ENCODE measurements around the gene DTX2.
A peak's percentile ranks its signal among the peaks of the same experiment; 100 is the strongest.
"Not testable (repeated sequence)": the region's sequence is repeated elsewhere in the genome, so short reads cannot be mapped to it uniquely, and the experiment has no call there.

DTX2 gene

GRCh38 chr7:76471556-76472221 is 10.2 kb downstream of the DTX2 start:
- H3K4me3 ChIP-seq (ENCODE audit: low read depth, low read length); H3K79me2 ChIP-seq (ENCODE audit: control insufficient read depth, insufficient read depth, low read length, poor library complexity); H3K14ac ChIP-seq (ENCODE audit: low read length); H2BK12ac ChIP-seq (ENCODE audit: low read length); H4K12ac ChIP-seq (ENCODE audit: low read depth, low read length); H3K4me2 ChIP-seq (ENCODE audit: low read length); H4K91ac ChIP-seq (ENCODE audit: low read depth, low read length); H2AFZ ChIP-seq (ENCODE audit: insufficient read depth, low read length, poor library complexity); H3K4ac ChIP-seq (ENCODE audit: low read depth, low read length); H2BK120ac ChIP-seq (ENCODE audit: insufficient read depth, low read length, poor library complexity); H3K18ac ChIP-seq (ENCODE audit: low read length); H3K23ac ChIP-seq (ENCODE audit: low read length); H3K9ac ChIP-seq (ENCODE audit: low read length); H3K27me3 ChIP-seq (ENCODE audit: insufficient read depth, low read length); H3K9me3 ChIP-seq (ENCODE audit: insufficient read depth, low read depth, low read length); H2AK5ac ChIP-seq (ENCODE audit: low read length); H4K8ac ChIP-seq (ENCODE audit: low read depth, low read length); H3K27ac ChIP-seq (ENCODE audit: low read depth, low read length); H3K4me1 ChIP-seq (ENCODE audit: control insufficient read depth in 1 of 2, insufficient read depth in 2 of 2, low read length in 2 of 2); H3K36me3 ChIP-seq (ENCODE audit: control insufficient read depth in 1 of 2, insufficient read depth in 2 of 2, low read length in 2 of 2); H3K79me1 ChIP-seq (ENCODE audit: low read length); H2BK5ac ChIP-seq (ENCODE audit: low read depth, low read length, poor library complexity): not testable (repeated sequence)
- peak in 1 of 2 donors; percentile 3 for DNase-seq
- WGBS (ENCODE audit: extremely low coverage, insufficient coverage, insufficient read length): no CpG with 5 or more reads among the region's 10 CpGs

GRCh38 chr7:76473097-76473496 is 11.6 kb downstream of the DTX2 start:
- H3K27me3 ChIP-seq (ENCODE audit: insufficient read depth, low read length); H2BK5ac ChIP-seq (ENCODE audit: low read depth, low read length, poor library complexity); H3K4me1 ChIP-seq (ENCODE audit: control insufficient read depth in 1 of 2, insufficient read depth in 2 of 2, low read length in 2 of 2); H3K27ac ChIP-seq (ENCODE audit: low read depth, low read length); H2AK5ac ChIP-seq (ENCODE audit: low read length); H3K14ac ChIP-seq (ENCODE audit: low read length); H3K9me3 ChIP-seq (ENCODE audit: insufficient read depth, low read depth, low read length); H3K4ac ChIP-seq (ENCODE audit: low read depth, low read length); H3K18ac ChIP-seq (ENCODE audit: low read length); H4K8ac ChIP-seq (ENCODE audit: low read depth, low read length); H4K12ac ChIP-seq (ENCODE audit: low read depth, low read length); H3K23ac ChIP-seq (ENCODE audit: low read length); H2BK120ac ChIP-seq (ENCODE audit: insufficient read depth, low read length, poor library complexity); H3K4me3 ChIP-seq (ENCODE audit: low read depth, low read length); H3K79me2 ChIP-seq (ENCODE audit: control insufficient read depth, insufficient read depth, low read length, poor library complexity); H3K9ac ChIP-seq (ENCODE audit: low read length); H3K4me2 ChIP-seq (ENCODE audit: low read length); H4K91ac ChIP-seq (ENCODE audit: low read depth, low read length); H2AFZ ChIP-seq (ENCODE audit: insufficient read depth, low read length, poor library complexity); H3K79me1 ChIP-seq (ENCODE audit: low read length); H2BK12ac ChIP-seq (ENCODE audit: low read length); DNase-seq; H3K36me3 ChIP-seq (ENCODE audit: control insufficient read depth in 1 of 2, insufficient read depth in 2 of 2, low read length in 2 of 2): not testable (repeated sequence)
- WGBS (ENCODE audit: extremely low coverage, insufficient coverage, insufficient read length): no CpG with 5 or more reads among the region's 6 CpGs

DNA sequence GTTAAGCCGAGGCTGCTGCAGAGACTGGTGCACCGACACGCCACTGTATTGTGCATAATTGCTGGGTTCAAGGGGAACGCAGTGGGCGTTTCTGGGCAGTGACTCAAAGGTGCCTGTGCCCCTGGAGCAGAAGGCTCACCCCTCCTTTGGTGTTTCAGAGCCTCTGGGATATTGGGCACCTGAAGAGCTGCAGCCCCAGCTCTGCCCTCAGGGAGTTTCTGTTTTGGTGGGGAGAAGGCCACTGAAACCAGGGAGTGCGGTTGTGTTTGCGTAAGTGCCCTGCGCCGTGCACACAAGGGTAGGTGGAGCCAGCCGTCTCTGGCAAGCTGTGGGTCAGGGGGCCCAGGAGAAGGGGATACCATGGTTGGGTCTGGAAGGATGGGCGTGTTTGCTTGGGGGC is 14.8 kb downstream of the DTX2 start:
- not testable (repeated sequence) for H3K4me3 ChIP-seq (ENCODE audit: low read depth, low read length); H3K9me3 ChIP-seq (ENCODE audit: insufficient read depth, low read depth, low read length); H3K36me3 ChIP-seq (ENCODE audit: control insufficient read depth in 1 of 2, insufficient read depth in 2 of 2, low read length in 2 of 2); H4K12ac ChIP-seq (ENCODE audit: low read depth, low read length); H3K18ac ChIP-seq (ENCODE audit: low read length); H3K27ac ChIP-seq (ENCODE audit: low read depth, low read length); H2AK5ac ChIP-seq (ENCODE audit: low read length); H2AFZ ChIP-seq (ENCODE audit: insufficient read depth, low read length, poor library complexity); H2BK120ac ChIP-seq (ENCODE audit: insufficient read depth, low read length, poor library complexity); H3K4me2 ChIP-seq (ENCODE audit: low read length); H3K9ac ChIP-seq (ENCODE audit: low read length); H3K27me3 ChIP-seq (ENCODE audit: insufficient read depth, low read length); H3K23ac ChIP-seq (ENCODE audit: low read length); H3K79me1 ChIP-seq (ENCODE audit: low read length); H3K79me2 ChIP-seq (ENCODE audit: control insufficient read depth, insufficient read depth, low read length, poor library complexity); DNase-seq; H3K14ac ChIP-seq (ENCODE audit: low read length); H2BK5ac ChIP-seq (ENCODE audit: low read depth, low read length, poor library complexity); H3K4me1 ChIP-seq (ENCODE audit: control insufficient read depth in 1 of 2, insufficient read depth in 2 of 2, low read length in 2 of 2); H4K91ac ChIP-seq (ENCODE audit: low read depth, low read length); H3K4ac ChIP-seq (ENCODE audit: low read depth, low read length); H4K8ac ChIP-seq (ENCODE audit: low read depth, low read length); H2BK12ac ChIP-seq (ENCODE audit: low read length)
- no CpG with 5 or more reads among the region's 11 CpGs for WGBS (ENCODE audit: extremely low coverage, insufficient coverage, insufficient read length)

GRCh38 chr7:76476742-76477474 is 15.4 kb downstream of the DTX2 start:
- not testable (repeated sequence) for H4K8ac ChIP-seq (ENCODE audit: low read depth, low read length); H3K79me1 ChIP-seq (ENCODE audit: low read length)
- WGBS (ENCODE audit: extremely low coverage, insufficient coverage, insufficient read length): no CpG with 5 or more reads among the region's 24 CpGs

More at GRCh38 chr7:76476742-76477474, 15.4 kb downstream of the DTX2 start:
- H3K4me1 ChIP-seq (ENCODE audit: control insufficient read depth in 1 of 2, insufficient read depth in 2 of 2, low read length in 2 of 2); H2BK5ac ChIP-seq (ENCODE audit: low read depth, low read length, poor library complexity); H2BK120ac ChIP-seq (ENCODE audit: insufficient read depth, low read length, poor library complexity); DNase-seq; H3K27ac ChIP-seq (ENCODE audit: low read depth, low read length); H3K23ac ChIP-seq (ENCODE audit: low read length); H3K18ac ChIP-seq (ENCODE audit: low read length); H3K4me3 ChIP-seq (ENCODE audit: low read depth, low read length); H3K36me3 ChIP-seq (ENCODE audit: control insufficient read depth in 1 of 2, insufficient read depth in 2 of 2, low read length in 2 of 2); H3K9ac ChIP-seq (ENCODE audit: low read length); H2BK12ac ChIP-seq (ENCODE audit: low read length); H3K79me2 ChIP-seq (ENCODE audit: control insufficient read depth, insufficient read depth, low read length, poor library complexity); H2AFZ ChIP-seq (ENCODE audit: insufficient read depth, low read length, poor library complexity); H4K12ac ChIP-seq (ENCODE audit: low read depth, low read length); H2AK5ac ChIP-seq (ENCODE audit: low read length); H3K4me2 ChIP-seq (ENCODE audit: low read length); H3K14ac ChIP-seq (ENCODE audit: low read length); H4K91ac ChIP-seq (ENCODE audit: low read depth, low read length); H3K27me3 ChIP-seq (ENCODE audit: insufficient read depth, low read length); H3K9me3 ChIP-seq (ENCODE audit: insufficient read depth, low read depth, low read length); H3K4ac ChIP-seq (ENCODE audit: low read depth, low read length): not testable (repeated sequence)
